ENCODE data around the gene SSH2. TPM values are rescaled to one million over a fixed set of nuclear protein-coding genes. Genes with fewer than 3 reads are reported as not detected.

The SSH2 gene
- polyA plus RNA-seq, 1 donor from 2014 or later, result 16.6 TPM

GRCh38 chr17:29972277-29972676 is 42.2 kb upstream of the SSH2 start:
- no peak for TF ChIP-seq EP300 (conservative IDR thresholded peaks at IDR 0.05; ENCODE audit: poor library complexity, severe bottlenecking)
- TF ChIP-seq CTCF (IDR thresholded peaks at IDR 0.05; ENCODE audit: poor library complexity, severe bottlenecking), result no peak
- TF ChIP-seq EZH2 (IDR thresholded peaks at IDR 0.05; ENCODE audit: borderline replicate concordance, insufficient read depth, low read length, poor library complexity, severe bottlenecking), result no peak
- no peak for TF ChIP-seq RAD21 (conservative IDR thresholded peaks at IDR 0.05)
- no peak for TF ChIP-seq REST (IDR thresholded peaks at IDR 0.05; ENCODE audit: borderline replicate concordance)
- no peak for TF ChIP-seq SMC3 (conservative IDR thresholded peaks at IDR 0.05; ENCODE audit: poor library complexity)
- TF ChIP-seq POLR2AphosphoS5 (IDR thresholded peaks at IDR 0.05), result no peak
- no peak for TF ChIP-seq MXI1 (conservative IDR thresholded peaks at IDR 0.05; ENCODE audit: poor library complexity, severe bottlenecking)
- TF ChIP-seq TAF1 (IDR thresholded peaks at IDR 0.05; ENCODE audit: low read depth), result no peak
- no peaks in the 10 kb centered on the region for H3K9me3 ChIP-seq (ENCODE audit: low read length)
- H3K9ac ChIP-seq (ENCODE audit: low read length), result no peak overlapping the region
- H3K4me3 ChIP-seq (ENCODE audit: low read length), result no peak overlapping the region
- H3K36me3 ChIP-seq (ENCODE audit: insufficient read depth, low read length), result no peaks in the 10 kb centered on the region
- no peak overlapping the region for H3K27ac ChIP-seq (ENCODE audit: low read length)
- H3K9me2 ChIP-seq (ENCODE audit: insufficient read depth, low read length), result no peaks in the 10 kb centered on the region
- H4K20me1 ChIP-seq (ENCODE audit: insufficient read depth), result no peaks in the 10 kb centered on the region
- no peaks in the 10 kb centered on the region for H3F3A ChIP-seq (ENCODE audit: insufficient read depth, low read length, poor library complexity, severe bottlenecking)
- no peak overlapping the region for H2AFZ ChIP-seq (ENCODE audit: low read depth, low read length)
- no peaks in the 10 kb centered on the region for H3K79me2 ChIP-seq (replicated peaks; ENCODE audit: insufficient read depth, low read length)
- H3K4me2 ChIP-seq (ENCODE audit: low read length), result no peak overlapping the region
- no peaks in the 10 kb centered on the region for H3K27me3 ChIP-seq (ENCODE audit: insufficient read depth, low read depth, low read length)

- H3K9me2 ChIP-seq (ENCODE audit: insufficient read depth, low read length), result no peaks in the 10 kb centered on the region
- no peaks in the 10 kb centered on the region for H3K27me3 ChIP-seq (ENCODE audit: insufficient read depth, low read depth, low read length)
- no peak overlapping the region for H3K27ac ChIP-seq (ENCODE audit: low read length)
- H3K36me3 ChIP-seq (ENCODE audit: insufficient read depth, low read length), result no peaks in the 10 kb centered on the region
- no peak overlapping the region for H3K4me3 ChIP-seq (ENCODE audit: low read length)
- TF ChIP-seq MXI1 (conservative IDR thresholded peaks at IDR 0.05; ENCODE audit: poor library complexity, severe bottlenecking) (no peak), REST (IDR thresholded peaks at IDR 0.05; ENCODE audit: borderline replicate concordance) (no peak), EP300 (conservative IDR thresholded peaks at IDR 0.05; ENCODE audit: poor library complexity, severe bottlenecking) (no peak), SMC3 (conservative IDR thresholded peaks at IDR 0.05; ENCODE audit: poor library complexity) (no peak), POLR2AphosphoS5 (IDR thresholded peaks at IDR 0.05) (no peak)
- no peak overlapping the region for H2AFZ ChIP-seq (ENCODE audit: low read depth, low read length)
- H3K9ac ChIP-seq (ENCODE audit: low read length), result no peak overlapping the region
- no peaks in the 10 kb centered on the region for H4K20me1 ChIP-seq (ENCODE audit: insufficient read depth)
- no peaks in the 10 kb centered on the region for H3F3A ChIP-seq (ENCODE audit: insufficient read depth, low read length, poor library complexity, severe bottlenecking)
- no peak overlapping the region for H3K4me2 ChIP-seq (ENCODE audit: low read length)
- no peaks in the 10 kb centered on the region for H3K9me3 ChIP-seq (ENCODE audit: low read length)
- no peaks in the 10 kb centered on the region for H3K79me2 ChIP-seq (replicated peaks; ENCODE audit: insufficient read depth, low read length)
These were observed 38.2 kb upstream of the SSH2 start for GRCh38 chr17:29968271-29968670.

Measured in neural cell (in vitro differentiated cells).